ENCODE data around the gene KSR2.
"Not testable (repeated sequence)": the region's sequence is repeated elsewhere in the genome, so short reads cannot be mapped to it uniquely, and the experiment has no call there.

Gene KSR2

DNA sequence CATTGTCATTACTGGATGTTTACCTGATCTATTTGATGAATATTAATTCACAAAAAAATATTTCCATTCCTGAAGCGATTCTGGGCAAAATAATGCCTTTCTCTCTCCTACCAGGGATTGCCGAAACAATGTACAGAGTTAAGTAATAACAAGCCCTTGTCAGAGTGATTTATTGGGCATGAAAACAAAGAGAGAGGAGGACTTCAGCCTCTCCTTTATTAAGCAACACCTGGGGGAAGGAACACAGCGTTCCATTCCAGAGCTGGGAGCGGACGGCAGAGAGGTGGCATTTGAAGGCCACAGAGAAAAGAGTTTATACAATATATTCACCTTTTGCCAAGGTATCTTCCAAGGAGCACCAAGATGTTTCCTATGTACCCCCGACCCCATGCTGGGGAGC, 165.8 kb downstream of the KSR2 start:
- Histone ChIP-seq H3K4me3 (ENCODE audit: insufficient read length, low read depth) (no peak overlapping the region), H3K4me1 (ENCODE audit: insufficient read depth, insufficient read length) (no peaks in the 10 kb centered on the region), H3K9ac (ENCODE audit: insufficient read length, low read depth) (no peak overlapping the region), H3K27me3 (ENCODE audit: insufficient read depth, insufficient read length) (no peaks in the 10 kb centered on the region), H3K36me3 (ENCODE audit: insufficient read depth, insufficient read length, low read length) (no peaks in the 10 kb centered on the region), H3K9me3 (ENCODE audit: insufficient read depth, low read length) (no peaks in the 10 kb centered on the region)
- TF ChIP-seq ZNF274 (IDR thresholded peaks at IDR 0.05; ENCODE audit: low read depth, low read length): no peak
- no peak for TF ChIP-seq SUZ12 (IDR thresholded peaks at IDR 0.05; ENCODE audit: extremely low read depth, insufficient read depth, insufficient read length)
- TF ChIP-seq YY1 (IDR thresholded peaks at IDR 0.05; ENCODE audit: insufficient read depth, insufficient read length): no peak
- no peak for DNase-seq (ENCODE audit: low read depth, low spot score)

DNA sequence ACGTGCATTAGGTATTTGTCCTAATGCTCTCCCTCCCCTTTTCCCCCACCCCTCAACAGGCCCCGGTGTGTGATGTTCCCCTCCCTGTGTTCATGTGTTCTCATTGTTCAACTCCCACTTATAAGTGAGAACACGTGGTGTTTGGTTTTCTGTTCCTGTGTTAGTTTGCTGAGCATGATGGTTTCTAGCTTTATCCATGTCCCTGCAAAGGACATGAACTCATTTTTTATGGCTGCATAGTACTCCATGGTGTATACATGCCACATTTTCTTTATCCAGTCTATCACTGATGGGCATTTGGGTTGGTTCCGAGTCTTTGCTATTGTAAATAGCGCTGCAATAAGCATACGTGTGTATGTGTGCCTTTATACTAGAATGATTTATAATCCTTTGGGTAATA, 168.1 kb downstream of the KSR2 start:
- not testable (repeated sequence) for H3K4me3 ChIP-seq (ENCODE audit: insufficient read length, low read depth); DNase-seq (ENCODE audit: low read depth, low spot score); H3K27me3 ChIP-seq (ENCODE audit: insufficient read depth, insufficient read length)

DNA sequence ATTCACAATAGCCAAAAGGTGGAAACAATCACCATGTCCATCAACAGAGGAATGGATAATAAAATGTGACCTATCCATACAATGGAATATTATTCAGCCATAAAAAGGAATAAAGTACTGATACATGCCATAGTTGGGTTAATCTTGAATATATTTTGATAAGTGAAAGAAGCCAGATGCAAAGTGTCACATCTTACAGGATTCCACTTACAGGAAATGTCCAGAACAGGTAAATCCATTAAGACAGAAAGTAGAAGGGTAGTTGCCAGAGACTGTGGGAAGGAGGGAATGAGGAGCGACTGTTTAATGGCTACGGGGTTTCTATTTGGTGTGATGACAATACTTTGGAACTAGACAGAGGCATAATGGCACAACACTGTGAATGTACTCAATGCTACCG, 171.6 kb downstream of the KSR2 start:
- Histone ChIP-seq H3K4me3 (ENCODE audit: insufficient read length, low read depth) (no peak overlapping the region), H3K9me3 (ENCODE audit: insufficient read depth, low read length) (0 out of 2 replicates have a peak, but pooled peaks cover 6% of the 10 kb centered on the region), H3K9ac (ENCODE audit: insufficient read length, low read depth) (no peak overlapping the region), H3K27me3 (ENCODE audit: insufficient read depth, insufficient read length) (no peaks in the 10 kb centered on the region), H3K36me3 (ENCODE audit: insufficient read depth, insufficient read length, low read length) (no peaks in the 10 kb centered on the region), H3K4me1 (ENCODE audit: insufficient read depth, insufficient read length) (no peaks in the 10 kb centered on the region)
- TF ChIP-seq YY1 (IDR thresholded peaks at IDR 0.05; ENCODE audit: insufficient read depth, insufficient read length): no peak
- TF ChIP-seq SUZ12 (IDR thresholded peaks at IDR 0.05; ENCODE audit: extremely low read depth, insufficient read depth, insufficient read length): no peak
- TF ChIP-seq ZNF274 (IDR thresholded peaks at IDR 0.05; ENCODE audit: low read depth, low read length): no peak
- no peak for DNase-seq (ENCODE audit: low read depth, low spot score)

More for the DNA sequence above, 168.1 kb downstream of the KSR2 start:
- H3K4me1 ChIP-seq (ENCODE audit: insufficient read depth, insufficient read length); H3K9ac ChIP-seq (ENCODE audit: insufficient read length, low read depth); H3K36me3 ChIP-seq (ENCODE audit: insufficient read depth, insufficient read length, low read length); H3K9me3 ChIP-seq (ENCODE audit: insufficient read depth, low read length): not testable (repeated sequence)

DNA sequence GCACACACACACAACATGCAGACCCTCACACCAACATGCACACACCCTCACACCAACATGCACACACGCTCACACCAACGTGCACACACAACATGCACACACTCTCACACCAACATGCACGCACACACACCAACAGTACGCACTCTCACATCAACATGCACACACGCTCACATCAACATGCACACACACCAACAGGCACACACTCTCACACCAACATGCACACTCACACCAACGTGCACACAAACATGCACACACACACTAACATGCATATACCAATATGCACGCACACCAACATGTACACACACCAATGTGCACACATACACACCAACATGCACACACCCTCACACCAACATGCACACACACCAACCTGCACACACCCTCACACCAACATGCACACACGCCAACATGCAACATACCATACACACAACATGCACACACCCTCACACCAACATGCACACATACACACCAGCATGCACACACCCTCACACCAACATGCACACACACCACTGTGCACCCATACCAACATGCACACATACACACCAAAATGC, 175.8 kb downstream of the KSR2 start:
- H3K9me3 ChIP-seq (ENCODE audit: insufficient read depth, low read length): 0 out of 2 replicates have a peak, but pooled peaks cover 6% of the 10 kb centered on the region
- TF ChIP-seq ZNF274 (IDR thresholded peaks at IDR 0.05; ENCODE audit: low read depth, low read length) (no peak), YY1 (IDR thresholded peaks at IDR 0.05; ENCODE audit: insufficient read depth, insufficient read length) (no peak), SUZ12 (IDR thresholded peaks at IDR 0.05; ENCODE audit: extremely low read depth, insufficient read depth, insufficient read length) (no peak)

DNA sequence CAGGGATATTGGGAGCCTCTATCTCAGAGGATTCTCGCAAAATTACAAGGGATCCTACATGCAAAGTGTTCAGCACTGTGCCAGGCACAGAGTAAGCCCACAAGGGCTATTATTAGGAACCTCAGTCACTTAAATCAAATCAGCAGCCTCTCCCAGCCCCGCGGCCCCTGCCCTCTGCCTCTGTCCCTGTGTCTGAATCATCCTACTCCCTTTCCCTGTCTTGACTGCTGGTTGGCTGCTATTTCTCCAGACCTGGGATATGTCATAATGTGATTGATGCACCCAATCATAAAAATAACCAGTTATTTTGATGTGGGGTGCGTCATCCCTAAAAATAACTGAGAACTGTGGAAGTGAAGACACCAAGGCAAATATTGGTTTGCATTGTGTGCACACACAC, 176.3 kb downstream of the KSR2 start:
- Histone ChIP-seq H3K4me3 (ENCODE audit: insufficient read length, low read depth) (no peak overlapping the region), H3K36me3 (ENCODE audit: insufficient read depth, insufficient read length, low read length) (no peaks in the 10 kb centered on the region), H3K27me3 (ENCODE audit: insufficient read depth, insufficient read length) (no peaks in the 10 kb centered on the region), H3K4me1 (ENCODE audit: insufficient read depth, insufficient read length) (no peaks in the 10 kb centered on the region), H3K9ac (ENCODE audit: insufficient read length, low read depth) (no peak overlapping the region), H3K9me3 (ENCODE audit: insufficient read depth, low read length) (0 out of 2 replicates have a peak, but pooled peaks cover 6% of the 10 kb centered on the region)
- DNase-seq (ENCODE audit: low read depth, low spot score): no peak
- TF ChIP-seq ZNF274 (IDR thresholded peaks at IDR 0.05; ENCODE audit: low read depth, low read length) (no peak), SUZ12 (IDR thresholded peaks at IDR 0.05; ENCODE audit: extremely low read depth, insufficient read depth, insufficient read length) (no peak), YY1 (IDR thresholded peaks at IDR 0.05; ENCODE audit: insufficient read depth, insufficient read length) (no peak)

More for the DNA sequence above, 175.8 kb downstream of the KSR2 start:
- Histone ChIP-seq H3K36me3 (ENCODE audit: insufficient read depth, insufficient read length, low read length) (no peaks in the 10 kb centered on the region), H3K9ac (ENCODE audit: insufficient read length, low read depth) (no peak overlapping the region), H3K27me3 (ENCODE audit: insufficient read depth, insufficient read length) (no peaks in the 10 kb centered on the region), H3K4me1 (ENCODE audit: insufficient read depth, insufficient read length) (no peaks in the 10 kb centered on the region), H3K4me3 (ENCODE audit: insufficient read length, low read depth) (no peak overlapping the region)
- no peak for DNase-seq (ENCODE audit: low read depth, low spot score)

DNA sequence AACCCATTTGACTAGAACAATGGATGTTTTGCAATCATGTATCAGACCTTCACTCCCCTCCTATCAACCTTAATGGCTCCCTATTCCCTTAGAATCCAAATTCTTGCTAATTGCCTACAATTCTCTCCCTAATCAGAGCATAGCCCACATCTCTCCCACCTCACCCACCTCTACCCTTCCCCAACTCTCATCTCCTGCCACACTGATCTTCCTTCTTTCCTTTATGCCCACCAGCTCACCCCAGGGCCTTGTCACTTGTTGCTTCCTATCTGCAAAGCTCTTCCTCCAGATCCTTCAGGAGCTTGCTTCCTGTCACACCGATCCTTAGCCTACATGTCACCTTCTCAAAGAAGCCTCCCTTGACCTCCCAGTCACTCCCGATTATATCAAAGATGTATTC, 177.8 kb downstream of the KSR2 start:
- Histone ChIP-seq H3K4me1 (ENCODE audit: insufficient read depth, insufficient read length) (no peaks in the 10 kb centered on the region), H3K9me3 (ENCODE audit: insufficient read depth, low read length) (0 out of 2 replicates have a peak, but pooled peaks cover 6% of the 10 kb centered on the region), H3K27me3 (ENCODE audit: insufficient read depth, insufficient read length) (no peaks in the 10 kb centered on the region), H3K4me3 (ENCODE audit: insufficient read length, low read depth) (no peak overlapping the region), H3K9ac (ENCODE audit: insufficient read length, low read depth) (no peak overlapping the region), H3K36me3 (ENCODE audit: insufficient read depth, insufficient read length, low read length) (no peaks in the 10 kb centered on the region)
- TF ChIP-seq SUZ12 (IDR thresholded peaks at IDR 0.05; ENCODE audit: extremely low read depth, insufficient read depth, insufficient read length) (no peak), YY1 (IDR thresholded peaks at IDR 0.05; ENCODE audit: insufficient read depth, insufficient read length) (no peak), ZNF274 (IDR thresholded peaks at IDR 0.05; ENCODE audit: low read depth, low read length) (no peak)
- DNase-seq (ENCODE audit: low read depth, low spot score): no peak

DNA sequence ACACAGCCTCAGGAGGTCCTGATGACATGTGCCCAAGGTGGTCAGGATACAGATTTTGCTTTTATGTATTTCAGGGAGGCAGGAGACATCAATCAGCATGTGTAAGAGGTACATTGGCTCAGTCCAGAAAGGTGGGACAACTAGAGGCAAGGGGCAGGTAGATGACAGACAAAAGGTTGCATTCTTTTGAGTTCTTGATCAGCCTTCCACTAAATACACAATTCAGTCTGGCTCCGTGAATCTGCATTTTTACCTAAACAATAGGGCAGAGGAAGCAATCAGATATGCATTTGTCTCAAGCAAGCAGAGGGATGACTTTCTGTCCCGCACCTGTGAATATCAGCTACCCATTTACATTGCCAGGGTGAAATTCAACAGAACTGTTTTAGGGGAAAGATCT, 178.6 kb downstream of the KSR2 start:
- H3K9me3 ChIP-seq (ENCODE audit: insufficient read depth, low read length): 0 out of 2 replicates have a peak, but pooled peaks cover 6% of the 10 kb centered on the region
- DNase-seq (ENCODE audit: low read depth, low spot score): no peak
- no peaks in the 10 kb centered on the region for H3K4me1 ChIP-seq (ENCODE audit: insufficient read depth, insufficient read length)
- H3K36me3 ChIP-seq (ENCODE audit: insufficient read depth, insufficient read length, low read length): no peaks in the 10 kb centered on the region
- no peak overlapping the region for H3K4me3 ChIP-seq (ENCODE audit: insufficient read length, low read depth)
- H3K27me3 ChIP-seq (ENCODE audit: insufficient read depth, insufficient read length): no peaks in the 10 kb centered on the region
- H3K9ac ChIP-seq (ENCODE audit: insufficient read length, low read depth): no peak overlapping the region
- TF ChIP-seq ZNF274 (IDR thresholded peaks at IDR 0.05; ENCODE audit: low read depth, low read length) (no peak), YY1 (IDR thresholded peaks at IDR 0.05; ENCODE audit: insufficient read depth, insufficient read length) (no peak), SUZ12 (IDR thresholded peaks at IDR 0.05; ENCODE audit: extremely low read depth, insufficient read depth, insufficient read length) (no peak)
